Thymus (tissue), 11 donors: ENCODE results near the gene HPX. TPM values are rescaled to one million over a fixed set of nuclear protein-coding genes. Genes with fewer than 3 reads are reported as not detected.

Experiments used
- DNase-seq, 9 donors: peaks; one replicate each; pipeline ENCODE4 v3.0.0-alpha.2; 2013; ENCODE audit warnings: low spot score in 9 of 9, low read depth in 6 of 9, missing footprints in 1 of 9
- H3K27ac ChIP-seq, 2 donors: one replicate each; pipeline ENCODE4 v1.5.1; 2013; ENCODE audit warnings: control low read depth in 1 of 2, low read depth in 1 of 2, low read length in 1 of 2, mild to moderate bottlenecking in 1 of 2, moderate library complexity in 1 of 2
- H3K27me3 ChIP-seq, 2 donors: one replicate each; pipeline ENCODE4 v1.5.1; 2013; ENCODE audit warnings: low read length in 1 of 2; ENCODE audit not compliant: control insufficient read depth in 2 of 2, insufficient read depth in 1 of 2
- H3K36me3 ChIP-seq, 2 donors: one replicate each; pipeline ENCODE4 v1.5.1; 2013; ENCODE audit warnings: low read length in 1 of 2, mild to moderate bottlenecking in 1 of 2, moderate library complexity in 1 of 2; ENCODE audit not compliant: control insufficient read depth in 2 of 2, insufficient read depth in 2 of 2
- H3K4me1 ChIP-seq, 2 donors: one replicate each; pipeline ENCODE4 v1.5.1; 2013; ENCODE audit warnings: low read length in 2 of 2; ENCODE audit not compliant: control insufficient read depth in 2 of 2, insufficient read depth in 2 of 2
- H3K4me3 ChIP-seq, 2 donors: one replicate each; pipeline ENCODE4 v1.5.1; 2013; ENCODE audit warnings: low read length in 2 of 2, control low read depth in 1 of 2, mild to moderate bottlenecking in 1 of 2
- H3K9me3 ChIP-seq, 2 donors: one replicate each; pipeline ENCODE4 v1.5.1; 2013; ENCODE audit warnings: low read length in 1 of 2, mild to moderate bottlenecking in 1 of 2; ENCODE audit not compliant: control insufficient read depth in 2 of 2, insufficient read depth in 1 of 2
- WGBS: extraction: QIAGEN DNeasy Blood & Tissue Kit; methylation state at CpG from one replicate; pipeline ENCODE4 v1.1.7; 2013; 5-methylcytosine and 5-hydroxymethylcytosine counted together
- polyA plus RNA-seq: library from polyadenylated mRNA; stranded (reverse); fragments of 200-250 nt; gene quantifications from one replicate; pipeline ENCODE4 v1.2.3, GENCODE V29; 2013
- total RNA-seq: library from RNA; stranded (reverse); fragments of 120-200 nt; gene quantifications from one replicate; pipeline ENCODE4 v1.2.4, GENCODE V29; 2013
- donor health status: healthy.

The HPX gene
- total and polyA plus RNA-seq, 2 donors: 0.38 to 1.9 TPM

GRCh38 chr11:6411594-6412031 is 29.2 kb downstream of the HPX start:
- no peaks in the 10 kb centered on the region for H3K27me3 ChIP-seq
- peaks cover 0 to 3% of the 10 kb centered on the region in 2 donors for H3K9me3 ChIP-seq
- peaks cover 20 to 30% of the 10 kb centered on the region in 2 donors for H3K36me3 ChIP-seq
- peaks cover 28 to 40% of the 10 kb centered on the region in 2 donors for H3K4me1 ChIP-seq
- no peak overlapping the region for H3K27ac ChIP-seq
- 96% methylated on average over 10 of the region's 10 CpGs for WGBS
- no peak for DNase-seq
- no peak overlapping the region for H3K4me3 ChIP-seq

DNA sequence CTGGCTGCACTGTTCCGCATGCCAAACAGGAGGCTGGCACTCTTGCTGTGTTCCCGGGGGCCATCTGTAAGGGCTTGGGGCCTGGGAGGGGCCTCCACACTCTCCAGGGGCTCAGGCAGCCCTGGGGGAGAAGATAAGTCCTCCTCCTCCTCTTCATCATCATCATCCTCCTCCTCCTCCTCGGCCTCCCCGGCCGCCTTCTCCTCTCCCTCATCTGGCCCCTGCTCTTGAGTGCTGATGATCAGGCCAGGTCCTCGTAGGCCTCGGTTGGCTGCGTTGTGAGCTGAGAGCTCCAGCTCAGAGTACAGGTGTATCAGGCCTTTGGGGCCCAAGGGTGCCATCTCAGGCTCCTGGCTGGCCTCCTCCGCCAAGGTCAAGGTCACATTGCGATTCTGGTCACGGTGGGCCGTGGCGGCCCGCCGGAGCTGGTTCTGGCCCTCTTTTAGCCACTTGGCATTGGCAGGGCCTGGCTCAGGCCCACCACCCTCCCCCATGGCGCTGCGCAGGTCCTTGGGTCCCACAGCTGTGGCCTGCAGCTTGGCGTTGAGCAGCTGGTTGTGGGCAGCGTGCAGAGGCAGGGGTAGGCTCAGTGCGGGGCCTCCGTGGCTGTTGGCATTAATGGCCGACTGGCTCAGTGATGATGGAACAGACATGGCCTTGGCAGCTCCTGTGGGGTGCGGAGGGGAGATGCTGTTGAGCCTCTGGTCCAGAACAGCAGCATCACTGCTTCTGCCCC is 29.9 kb downstream of the HPX start:
- Histone ChIP-seq H3K36me3 (peaks cover 20 to 30% of the 10 kb centered on the region in 2 donors), H3K4me1 (peaks cover 27 to 41% of the 10 kb centered on the region in 2 donors), H3K27ac (no peak overlapping the region), H3K4me3 (no peak overlapping the region), H3K27me3 (no peaks in the 10 kb centered on the region), H3K9me3 (peaks cover 0 to 3% of the 10 kb centered on the region in 2 donors)
- no peak for DNase-seq
- 98% methylated on average over 23 of the region's 23 CpGs for WGBS

DNA sequence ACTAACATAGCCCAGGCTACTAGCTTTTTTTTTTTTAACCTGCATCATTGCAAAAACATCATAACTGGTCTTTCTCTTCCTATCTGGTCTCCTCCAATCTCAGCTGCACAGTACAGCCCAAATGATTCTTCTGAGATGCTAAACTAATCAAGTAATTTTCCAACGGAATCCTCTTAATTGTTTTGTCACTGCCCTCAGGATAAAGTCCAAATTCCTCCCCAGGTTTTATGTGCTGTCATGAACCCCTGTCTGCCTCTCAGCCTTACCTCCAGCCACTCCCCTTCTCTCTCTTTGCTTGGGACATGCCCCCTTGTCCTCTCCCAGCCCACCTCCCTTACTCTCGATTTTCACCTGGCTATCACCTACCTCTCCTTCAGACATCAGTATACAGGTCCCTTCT is 34.4 kb downstream of the HPX start:
- Histone ChIP-seq H3K4me3 (no peak overlapping the region), H3K27me3 (no peaks in the 10 kb centered on the region), H3K9me3 (peaks cover 0 to 1% of the 10 kb centered on the region in 2 donors), H3K27ac (no peak overlapping the region), H3K4me1 (peaks cover 46 to 50% of the 10 kb centered on the region in 2 donors), H3K36me3 (peaks cover 20 to 25% of the 10 kb centered on the region in 2 donors)
- WGBS: 85% methylated on average over 2 of the region's 2 CpGs
- no peak for DNase-seq

DNA sequence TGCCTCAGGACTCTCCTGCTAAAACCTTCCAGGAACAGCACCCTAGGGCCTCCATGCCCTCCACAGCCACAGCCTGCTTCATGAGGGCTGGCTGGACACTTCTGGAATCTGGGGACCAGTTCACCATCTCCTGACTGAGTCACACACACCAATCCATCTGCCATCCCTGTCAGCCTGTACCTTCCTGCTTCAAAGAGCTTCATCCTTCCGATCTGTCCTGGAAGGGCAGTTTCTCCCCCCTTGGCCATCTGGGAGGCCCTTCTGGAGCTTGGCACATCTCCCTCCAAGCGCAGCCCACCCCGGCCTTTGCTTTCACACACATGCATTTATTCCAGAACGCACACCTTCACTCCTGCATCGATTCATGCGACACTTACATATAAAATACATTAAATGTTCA is 34.9 kb downstream of the HPX start:
- peaks cover 0 to 1% of the 10 kb centered on the region in 2 donors for H3K9me3 ChIP-seq
- no peak overlapping the region for H3K27ac ChIP-seq
- H3K4me1 ChIP-seq: peaks cover 51 to 56% of the 10 kb centered on the region in 2 donors
- H3K27me3 ChIP-seq: no peaks in the 10 kb centered on the region
- H3K36me3 ChIP-seq: peaks cover 17 to 24% of the 10 kb centered on the region in 2 donors
- DNase-seq: no peak
- no peak overlapping the region for H3K4me3 ChIP-seq
- WGBS: 97% methylated on average over 6 of the region's 6 CpGs

GRCh38 chr11:6405052-6405667 is 35.6 kb downstream of the HPX start:
- H3K36me3 ChIP-seq: peaks cover 15 to 18% of the 10 kb centered on the region in 2 donors
- DNase-seq: no peak
- peak overlapping the region; percentile 98 for H3K27ac ChIP-seq

DNA sequence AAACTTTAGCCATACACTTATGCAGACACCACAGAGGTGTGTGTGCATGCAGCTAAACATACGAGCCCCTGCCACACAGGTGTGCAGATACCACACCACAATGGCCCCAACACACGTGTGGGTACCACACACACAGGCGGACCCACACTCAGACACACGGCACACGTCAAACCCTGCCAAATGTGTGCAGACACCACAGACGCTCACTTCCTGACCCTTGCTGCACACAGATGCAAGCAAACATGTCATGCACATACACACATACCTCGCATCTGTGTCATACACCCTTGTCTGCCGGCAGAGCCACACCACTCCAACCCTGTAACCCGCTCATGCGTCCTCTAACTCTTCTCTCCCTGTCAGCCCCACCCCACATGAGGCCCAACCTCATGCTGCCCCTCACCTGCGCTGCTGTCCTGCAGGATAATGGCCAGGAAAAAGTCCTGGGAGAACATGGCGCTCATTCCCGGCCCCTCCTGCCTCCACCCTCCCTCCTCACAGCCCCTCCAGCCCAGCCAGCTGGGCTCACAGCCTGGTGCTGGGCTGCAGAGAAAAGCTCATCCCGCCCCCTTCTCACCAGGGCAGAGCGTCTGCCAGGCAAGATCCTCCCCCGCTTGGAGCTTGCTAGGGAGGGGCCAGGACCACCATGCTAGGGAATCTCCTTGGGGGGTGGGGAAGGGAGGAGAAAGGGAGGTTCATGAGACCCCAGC is 36.3 kb downstream of the HPX start:
- Histone ChIP-seq H3K4me3 (peak overlapping the region; percentile 14 to 42), H3K4me1 (peaks cover 56 to 67% of the 10 kb centered on the region in 2 donors), H3K36me3 (peaks cover 11 to 12% of the 10 kb centered on the region in 2 donors), H3K27me3 (no peaks in the 10 kb centered on the region), H3K9me3 (peaks cover 0 to 1% of the 10 kb centered on the region in 2 donors), H3K27ac (peak overlapping the region; percentile 98)
- 70% methylated on average over 16 of the region's 16 CpGs for WGBS
- DNase-seq: peak in 4 of 9 donors; percentile 48 to 78 (median 57)

More at GRCh38 chr11:6405052-6405667, 35.6 kb downstream of the HPX start:
- H3K27me3 ChIP-seq: no peaks in the 10 kb centered on the region
- H3K4me3 ChIP-seq: peak overlapping the region in 1 of 2 donors; percentile 14
- H3K4me1 ChIP-seq: peaks cover 56 to 63% of the 10 kb centered on the region in 2 donors
- peaks cover 0 to 1% of the 10 kb centered on the region in 2 donors for H3K9me3 ChIP-seq
- WGBS: 96% methylated on average over 13 of the region's 13 CpGs

DNA sequence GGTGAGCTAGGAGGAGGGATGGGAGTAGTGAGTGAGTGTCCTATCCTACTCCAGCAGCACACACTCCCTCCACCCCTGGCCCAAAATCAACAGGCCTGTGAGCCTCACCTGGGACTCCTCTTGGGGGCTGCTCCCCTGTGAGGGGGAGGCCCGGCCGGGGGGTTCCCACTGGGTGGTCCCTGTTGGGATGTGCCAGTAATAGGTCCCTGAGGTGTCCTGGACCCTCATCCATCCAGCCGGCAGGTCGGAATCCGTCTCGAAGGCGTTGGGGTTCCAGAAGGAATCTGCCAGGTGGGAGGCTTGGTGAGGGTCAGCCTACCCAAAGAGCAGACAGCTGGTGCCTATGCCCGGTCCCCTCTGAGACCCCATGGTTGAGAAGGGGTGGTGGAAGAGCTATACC is 37.2 kb downstream of the HPX start:
- Histone ChIP-seq H3K27me3 (no peaks in the 10 kb centered on the region), H3K4me3 (peak overlapping the region; percentile 14 to 42), H3K27ac (peak overlapping the region; percentile 98), H3K36me3 (peaks cover 9 to 13% of the 10 kb centered on the region in 2 donors), H3K9me3 (peaks cover 0 to 1% of the 10 kb centered on the region in 2 donors), H3K4me1 (peaks cover 61 to 76% of the 10 kb centered on the region in 2 donors)
- no peak for DNase-seq
- WGBS: 94% methylated on average over 8 of the region's 8 CpGs

DNA sequence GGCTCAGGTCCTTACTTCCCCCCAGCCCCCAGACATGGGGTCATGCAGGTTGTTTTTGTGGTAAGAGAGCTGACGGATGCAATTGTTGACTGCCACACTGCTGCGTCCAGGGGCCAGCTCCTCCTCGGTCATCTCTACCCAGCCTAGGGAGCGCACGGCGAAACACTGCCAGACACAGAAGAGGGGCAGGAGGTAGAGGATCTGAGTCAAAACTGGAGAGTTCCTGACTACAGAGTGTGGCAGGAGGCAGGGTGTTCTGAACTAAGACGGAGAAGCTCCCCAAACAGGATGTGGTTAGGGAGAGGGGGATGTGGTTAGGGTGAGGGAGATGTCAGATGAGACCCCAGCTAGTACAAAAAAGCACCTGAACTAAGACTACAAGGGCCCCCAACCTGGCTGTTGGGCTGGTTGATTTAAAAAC is 38.2 kb downstream of the HPX start:
- peaks cover 61 to 83% of the 10 kb centered on the region in 2 donors for H3K4me1 ChIP-seq
- peak overlapping the region; percentile 98 for H3K27ac ChIP-seq
- H3K4me3 ChIP-seq: peak overlapping the region; percentile 31 to 38

More for the DNA sequence above, 38.2 kb downstream of the HPX start:
- Histone ChIP-seq H3K36me3 (peaks cover 13 to 17% of the 10 kb centered on the region in 2 donors), H3K9me3 (peaks cover 0 to 1% of the 10 kb centered on the region in 2 donors), H3K27me3 (no peaks in the 10 kb centered on the region)
- 8% methylated on average over 7 of the region's 7 CpGs for WGBS
- DNase-seq: peak; percentile 87 to 99 (median 97)
